Neural cell (in vitro differentiated cells): Measurements from ENCODE around the gene SLC22A3. TPM values are rescaled to one million over a fixed set of nuclear protein-coding genes. Genes with fewer than 3 reads are reported as not detected.

ENCODE experiments used
- H2AFZ ChIP-seq: fragments of 200-600, 300-800 bp; sonication (generic), shearing (Covaris generic); 2 replicates; pipeline ENCODE4 v1.6.0; 2014; ENCODE audit warnings: low read depth, mild to moderate bottlenecking, antibody characterized with exemption, low read length, moderate library complexity
- H3F3A ChIP-seq: fragments of 200-600 bp; shearing (Covaris generic); 2 replicates; pipeline ENCODE4 v1.6.1; 2016; ENCODE audit warnings: mild to moderate bottlenecking, moderate library complexity, mixed read lengths, antibody characterized with exemption, low read length; ENCODE audit not compliant: insufficient read depth, poor library complexity, severe bottlenecking
- H3K27ac ChIP-seq: fragments of 200-600, 300-800 bp; sonication (generic), shearing (Covaris generic); 2 replicates; pipeline ENCODE4 v1.5.1; 2014; ENCODE audit warnings: mild to moderate bottlenecking, low read length, moderate library complexity
- H3K27me3 ChIP-seq: fragments of 300-800, 200-600 bp; sonication (generic), shearing (Covaris generic); 2 replicates; pipeline ENCODE4 v1.6.0; 2014; ENCODE audit warnings: mild to moderate bottlenecking, low read depth, low read length, moderate library complexity; ENCODE audit not compliant: insufficient read depth
- H3K36me3 ChIP-seq: fragments of 300-800, 200-600 bp; sonication (generic), shearing (Covaris generic); 2 replicates; pipeline ENCODE4 v1.5.1; 2014; ENCODE audit warnings: mild to moderate bottlenecking, antibody characterized with exemption, low read length, moderate library complexity; ENCODE audit not compliant: insufficient read depth
- H3K4me2 ChIP-seq: fragments of 300-800, 200-600 bp; sonication (generic), shearing (Covaris generic); 2 replicates; pipeline ENCODE4 v1.6.0; 2014; ENCODE audit warnings: mild to moderate bottlenecking, low read length
- H3K4me3 ChIP-seq: fragments of 300-800, 200-600 bp; sonication (generic), shearing (Covaris generic); 2 replicates; pipeline ENCODE4 v1.5.1; 2014; ENCODE audit warnings: mild to moderate bottlenecking, low read length, moderate library complexity
- H3K79me2 ChIP-seq: fragments of 200-600 bp; shearing (Covaris generic); replicated peaks from 2 replicates; pipeline ENCODE4 v1.6.0; 2014; ENCODE audit warnings: mild to moderate bottlenecking, low read length, moderate library complexity; ENCODE audit not compliant: insufficient read depth
- H3K9ac ChIP-seq: fragments of 300-800, 200-600 bp; sonication (generic), shearing (Covaris generic); 2 replicates; pipeline ENCODE4 v1.6.1; 2016; ENCODE audit warnings: mild to moderate bottlenecking, low read length, mixed read lengths
- H3K9me2 ChIP-seq: fragments of 200-600 bp; shearing (Covaris generic); 2 replicates; pipeline ENCODE4 v1.6.1; 2016; ENCODE audit warnings: mild to moderate bottlenecking, low read length, mixed read lengths; ENCODE audit not compliant: insufficient read depth
- H3K9me3 ChIP-seq: fragments of 200-600, 300-800 bp; sonication (generic), shearing (Covaris generic); 2 replicates; pipeline ENCODE4 v1.6.1; 2016; ENCODE audit warnings: mild to moderate bottlenecking, mixed run types, low read length, moderate library complexity, mixed read lengths
- H4K20me1 ChIP-seq: fragments of 200-600 bp; shearing (Covaris generic); 2 replicates; pipeline ENCODE4 v1.6.1; 2016; ENCODE audit warnings: mild to moderate bottlenecking, mixed run types; ENCODE audit not compliant: insufficient read depth
- EP300 ChIP-seq: fragments of 450-650 bp; conservative IDR thresholded peaks from 2 replicates; pipeline ENCODE4 v1.6.1; 2014; ENCODE audit warnings: antibody characterized with exemption, mild to moderate bottlenecking, moderate library complexity; ENCODE audit not compliant: poor library complexity, severe bottlenecking
- EZH2 ChIP-seq: fragments of 200-600, 300-800 bp; shearing (Covaris generic), sonication (generic); IDR thresholded peaks from 2 replicates; pipeline ENCODE4 v1.6.1; 2014; ENCODE audit warnings: antibody characterized with exemption, low read length, borderline replicate concordance, mild to moderate bottlenecking; ENCODE audit not compliant: insufficient read depth, poor library complexity, severe bottlenecking
- MXI1 ChIP-seq: fragments of 450-650 bp; conservative IDR thresholded peaks from 2 replicates; pipeline ENCODE4 v1.6.1; 2014; ENCODE audit warnings: antibody characterized with exemption, mild to moderate bottlenecking; ENCODE audit not compliant: poor library complexity, severe bottlenecking
- POLR2AphosphoS5 ChIP-seq: IDR thresholded peaks from 2 replicates; pipeline ENCODE4 v1.6.1; 2012
- RAD21 ChIP-seq: fragments of 450-650 bp; conservative IDR thresholded peaks from 2 replicates; pipeline ENCODE4 v1.6.1; 2014; ENCODE audit warnings: antibody characterized with exemption, mild to moderate bottlenecking, moderate library complexity
- SMC3 ChIP-seq: fragments of 450-650 bp; conservative IDR thresholded peaks from 2 replicates; pipeline ENCODE4 v1.6.1; 2014; ENCODE audit warnings: antibody characterized with exemption, mild to moderate bottlenecking, moderate library complexity; ENCODE audit not compliant: poor library complexity
- TAF1 ChIP-seq: IDR thresholded peaks from 2 replicates; pipeline ENCODE4 v1.6.1; 2012; ENCODE audit warnings: low read depth
- polyA plus RNA-seq: library from polyadenylated mRNA; depleted of rRNA; stranded (reverse); fragments of >200 nt; gene quantifications from 2 replicates; pipeline ENCODE4 v1.2.3, GENCODE V29; 2014
- TF ChIP-seq, protein P1 (sequence below): IDR thresholded peaks from 2 replicates; pipeline ENCODE4 v1.6.1; 2012; ENCODE audit warnings: borderline replicate concordance
- TF ChIP-seq, protein P2 (sequence below): fragments of 450-650 bp; IDR thresholded peaks from 2 replicates; pipeline ENCODE4 v1.5.1; 2014; ENCODE audit warnings: antibody characterized with exemption, mild to moderate bottlenecking, moderate library complexity; ENCODE audit not compliant: poor library complexity, severe bottlenecking

The SLC22A3 gene
- polyA plus RNA-seq, 1 donor from 2014 or later: not detected

DNA sequence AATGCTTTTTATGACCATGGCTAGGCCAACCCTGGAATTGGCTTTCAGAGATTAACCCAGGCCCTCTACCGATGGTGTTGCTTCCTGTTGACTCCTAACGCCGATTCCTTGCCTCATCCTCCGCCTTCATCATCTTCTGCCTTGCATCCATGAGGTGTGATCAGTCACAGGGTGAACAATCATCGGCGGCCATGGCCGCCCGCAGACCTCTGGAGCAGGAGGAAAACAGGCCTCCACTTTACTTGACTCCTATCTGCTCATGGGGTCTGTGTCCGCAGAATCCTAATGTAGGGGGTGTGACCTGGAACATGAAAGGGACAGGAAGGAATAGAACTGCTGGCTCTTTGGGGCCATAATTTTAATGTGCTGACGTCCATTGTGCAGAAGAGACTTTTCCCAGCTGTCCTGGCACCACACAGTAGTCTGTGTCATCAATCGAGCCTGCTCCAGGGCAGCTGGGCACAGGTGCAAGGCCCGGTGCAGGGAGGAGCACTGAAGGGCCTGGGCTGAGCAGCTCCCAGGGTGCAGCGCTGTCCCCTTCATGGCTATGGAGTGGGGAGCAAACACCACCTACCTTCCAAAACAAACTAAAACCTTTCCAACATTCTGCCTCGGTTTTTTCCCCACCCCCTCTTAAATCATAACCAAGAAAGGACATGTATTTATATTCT lies 8.0 kb downstream of the SLC22A3 start:
- Histone ChIP-seq H3K4me3 (no peak overlapping the region), H3F3A (no peaks in the 10 kb centered on the region), H3K79me2 (no peaks in the 10 kb centered on the region), H3K27ac (no peak overlapping the region), H3K27me3 (no peaks in the 10 kb centered on the region), H3K36me3 (no peaks in the 10 kb centered on the region), H4K20me1 (no peaks in the 10 kb centered on the region), H3K9ac (no peak overlapping the region), H3K9me2 (no peaks in the 10 kb centered on the region), H3K9me3 (no peaks in the 10 kb centered on the region), H3K4me2 (no peak overlapping the region), H2AFZ (no peak overlapping the region)
- no peak for TF ChIP-seq POLR2AphosphoS5

DNA sequence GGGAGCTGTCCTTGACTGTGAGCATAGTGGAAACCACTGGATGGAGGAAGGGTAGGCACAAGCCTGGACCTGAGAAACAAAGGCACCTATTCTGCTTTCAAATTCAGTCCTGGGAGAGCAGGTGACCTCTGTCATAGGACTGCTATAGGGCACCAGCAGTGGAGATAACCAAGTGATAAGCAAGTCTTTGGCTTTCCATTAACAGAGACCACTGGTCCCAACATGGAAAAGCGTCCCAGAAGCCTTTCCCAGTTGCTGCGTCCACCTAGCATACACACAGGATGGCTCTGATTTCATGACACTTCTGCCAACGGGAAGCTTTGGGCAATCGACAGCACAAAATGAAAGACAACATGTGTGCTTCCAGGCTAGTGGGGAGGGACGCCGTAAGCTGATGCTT lies 8.9 kb downstream of the SLC22A3 start:
- Histone ChIP-seq H3K36me3 (no peaks in the 10 kb centered on the region), H3K9ac (no peak overlapping the region), H3K27ac (no peak overlapping the region), H3F3A (no peaks in the 10 kb centered on the region), H3K9me3 (no peaks in the 10 kb centered on the region), H3K27me3 (no peaks in the 10 kb centered on the region), H2AFZ (no peak overlapping the region), H4K20me1 (no peaks in the 10 kb centered on the region), H3K4me3 (no peak overlapping the region), H3K9me2 (no peaks in the 10 kb centered on the region), H3K4me2 (no peak overlapping the region), H3K79me2 (no peaks in the 10 kb centered on the region)
- TF ChIP-seq, protein P1, sequence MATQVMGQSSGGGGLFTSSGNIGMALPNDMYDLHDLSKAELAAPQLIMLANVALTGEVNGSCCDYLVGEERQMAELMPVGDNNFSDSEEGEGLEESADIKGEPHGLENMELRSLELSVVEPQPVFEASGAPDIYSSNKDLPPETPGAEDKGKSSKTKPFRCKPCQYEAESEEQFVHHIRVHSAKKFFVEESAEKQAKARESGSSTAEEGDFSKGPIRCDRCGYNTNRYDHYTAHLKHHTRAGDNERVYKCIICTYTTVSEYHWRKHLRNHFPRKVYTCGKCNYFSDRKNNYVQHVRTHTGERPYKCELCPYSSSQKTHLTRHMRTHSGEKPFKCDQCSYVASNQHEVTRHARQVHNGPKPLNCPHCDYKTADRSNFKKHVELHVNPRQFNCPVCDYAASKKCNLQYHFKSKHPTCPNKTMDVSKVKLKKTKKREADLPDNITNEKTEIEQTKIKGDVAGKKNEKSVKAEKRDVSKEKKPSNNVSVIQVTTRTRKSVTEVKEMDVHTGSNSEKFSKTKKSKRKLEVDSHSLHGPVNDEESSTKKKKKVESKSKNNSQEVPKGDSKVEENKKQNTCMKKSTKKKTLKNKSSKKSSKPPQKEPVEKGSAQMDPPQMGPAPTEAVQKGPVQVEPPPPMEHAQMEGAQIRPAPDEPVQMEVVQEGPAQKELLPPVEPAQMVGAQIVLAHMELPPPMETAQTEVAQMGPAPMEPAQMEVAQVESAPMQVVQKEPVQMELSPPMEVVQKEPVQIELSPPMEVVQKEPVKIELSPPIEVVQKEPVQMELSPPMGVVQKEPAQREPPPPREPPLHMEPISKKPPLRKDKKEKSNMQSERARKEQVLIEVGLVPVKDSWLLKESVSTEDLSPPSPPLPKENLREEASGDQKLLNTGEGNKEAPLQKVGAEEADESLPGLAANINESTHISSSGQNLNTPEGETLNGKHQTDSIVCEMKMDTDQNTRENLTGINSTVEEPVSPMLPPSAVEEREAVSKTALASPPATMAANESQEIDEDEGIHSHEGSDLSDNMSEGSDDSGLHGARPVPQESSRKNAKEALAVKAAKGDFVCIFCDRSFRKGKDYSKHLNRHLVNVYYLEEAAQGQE: no peak
- TF ChIP-seq SMC3: no peak
- TF ChIP-seq MXI1: no peak
- TF ChIP-seq EP300: no peak
- no peak for TF ChIP-seq TAF1
- TF ChIP-seq RAD21: no peak
- TF ChIP-seq, protein P2, sequence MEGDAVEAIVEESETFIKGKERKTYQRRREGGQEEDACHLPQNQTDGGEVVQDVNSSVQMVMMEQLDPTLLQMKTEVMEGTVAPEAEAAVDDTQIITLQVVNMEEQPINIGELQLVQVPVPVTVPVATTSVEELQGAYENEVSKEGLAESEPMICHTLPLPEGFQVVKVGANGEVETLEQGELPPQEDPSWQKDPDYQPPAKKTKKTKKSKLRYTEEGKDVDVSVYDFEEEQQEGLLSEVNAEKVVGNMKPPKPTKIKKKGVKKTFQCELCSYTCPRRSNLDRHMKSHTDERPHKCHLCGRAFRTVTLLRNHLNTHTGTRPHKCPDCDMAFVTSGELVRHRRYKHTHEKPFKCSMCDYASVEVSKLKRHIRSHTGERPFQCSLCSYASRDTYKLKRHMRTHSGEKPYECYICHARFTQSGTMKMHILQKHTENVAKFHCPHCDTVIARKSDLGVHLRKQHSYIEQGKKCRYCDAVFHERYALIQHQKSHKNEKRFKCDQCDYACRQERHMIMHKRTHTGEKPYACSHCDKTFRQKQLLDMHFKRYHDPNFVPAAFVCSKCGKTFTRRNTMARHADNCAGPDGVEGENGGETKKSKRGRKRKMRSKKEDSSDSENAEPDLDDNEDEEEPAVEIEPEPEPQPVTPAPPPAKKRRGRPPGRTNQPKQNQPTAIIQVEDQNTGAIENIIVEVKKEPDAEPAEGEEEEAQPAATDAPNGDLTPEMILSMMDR: no peak
- TF ChIP-seq POLR2AphosphoS5: no peak
- no peak for TF ChIP-seq EZH2
